Measurements from ENCODE around the gene MLF2.

MLF2 gene

DNA sequence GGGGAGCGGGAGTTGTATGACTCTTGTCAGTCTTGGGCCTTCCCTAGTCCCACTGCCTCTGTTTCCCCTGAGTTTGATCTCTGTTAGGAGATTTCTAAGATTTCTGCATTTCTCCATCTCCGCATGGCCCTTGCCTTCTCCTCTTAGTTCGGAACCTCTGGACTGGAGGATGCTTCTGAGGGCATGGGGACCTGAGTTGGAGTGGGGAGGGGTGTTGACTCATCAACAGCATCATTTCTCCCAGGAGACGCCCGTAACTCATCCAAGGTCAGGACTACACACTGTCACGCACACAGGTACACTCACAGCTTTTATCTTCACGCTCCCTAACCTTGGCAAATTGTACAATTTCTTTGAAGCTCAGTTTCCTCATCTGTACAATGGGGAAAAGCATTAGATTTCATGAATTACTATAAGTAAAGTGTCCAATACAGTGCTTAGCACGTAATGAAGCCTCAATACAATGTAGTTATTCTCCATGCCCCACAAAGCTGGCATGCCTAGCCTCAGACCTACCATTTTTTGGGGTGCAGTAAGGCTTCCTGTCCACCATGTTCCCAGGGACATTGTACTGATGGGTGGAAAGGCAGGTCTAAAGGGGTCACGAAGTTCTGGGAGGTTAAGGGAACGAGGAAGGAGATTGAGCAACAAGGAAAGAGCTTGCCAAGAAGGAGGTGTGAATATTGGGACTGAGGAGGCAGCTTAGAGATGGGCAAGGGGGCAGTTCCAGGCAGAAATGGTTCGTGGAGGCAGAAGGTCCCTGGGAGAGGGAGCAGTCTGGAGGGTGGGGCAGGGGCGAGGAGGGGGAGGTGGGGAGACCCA is 18.8 kb upstream of the MLF2 start:
- no peak for DNase-seq (ENCODE audit: low read depth)
- no peak overlapping the region for H3K4me3 ChIP-seq (ENCODE audit: low read depth, low read length)
- TF ChIP-seq MYC (IDR thresholded peaks at IDR 0.05; ENCODE audit: low read depth, low read length) (no peak), POLR2A (IDR thresholded peaks at IDR 0.05; ENCODE audit: extremely low read depth, insufficient read length) (no peak)
- TF ChIP-seq, protein P1, sequence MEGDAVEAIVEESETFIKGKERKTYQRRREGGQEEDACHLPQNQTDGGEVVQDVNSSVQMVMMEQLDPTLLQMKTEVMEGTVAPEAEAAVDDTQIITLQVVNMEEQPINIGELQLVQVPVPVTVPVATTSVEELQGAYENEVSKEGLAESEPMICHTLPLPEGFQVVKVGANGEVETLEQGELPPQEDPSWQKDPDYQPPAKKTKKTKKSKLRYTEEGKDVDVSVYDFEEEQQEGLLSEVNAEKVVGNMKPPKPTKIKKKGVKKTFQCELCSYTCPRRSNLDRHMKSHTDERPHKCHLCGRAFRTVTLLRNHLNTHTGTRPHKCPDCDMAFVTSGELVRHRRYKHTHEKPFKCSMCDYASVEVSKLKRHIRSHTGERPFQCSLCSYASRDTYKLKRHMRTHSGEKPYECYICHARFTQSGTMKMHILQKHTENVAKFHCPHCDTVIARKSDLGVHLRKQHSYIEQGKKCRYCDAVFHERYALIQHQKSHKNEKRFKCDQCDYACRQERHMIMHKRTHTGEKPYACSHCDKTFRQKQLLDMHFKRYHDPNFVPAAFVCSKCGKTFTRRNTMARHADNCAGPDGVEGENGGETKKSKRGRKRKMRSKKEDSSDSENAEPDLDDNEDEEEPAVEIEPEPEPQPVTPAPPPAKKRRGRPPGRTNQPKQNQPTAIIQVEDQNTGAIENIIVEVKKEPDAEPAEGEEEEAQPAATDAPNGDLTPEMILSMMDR (IDR thresholded peaks at IDR 0.05; ENCODE audit: low read depth, low read length): no peak

DNA sequence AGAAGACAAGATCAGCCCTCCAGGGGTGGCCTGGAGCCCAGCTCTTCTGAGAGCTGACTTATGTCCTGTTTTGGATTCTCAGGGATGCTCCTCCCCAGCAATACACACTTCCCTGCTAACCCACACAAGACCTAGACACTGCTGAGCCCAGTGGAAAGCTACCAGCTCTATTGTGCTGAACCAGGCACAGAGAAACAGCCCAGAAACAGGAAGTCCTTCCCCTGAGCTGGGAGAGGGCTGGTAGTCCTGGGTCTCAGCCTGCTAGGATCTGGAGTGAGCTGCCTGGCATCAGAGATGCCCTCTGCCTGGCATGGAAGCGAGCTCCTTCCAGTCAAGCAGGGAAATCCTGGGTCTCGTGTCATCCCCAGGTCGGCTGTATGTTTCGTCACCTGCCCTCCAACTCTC is 18.2 kb upstream of the MLF2 start:
- TF ChIP-seq, protein P2, sequence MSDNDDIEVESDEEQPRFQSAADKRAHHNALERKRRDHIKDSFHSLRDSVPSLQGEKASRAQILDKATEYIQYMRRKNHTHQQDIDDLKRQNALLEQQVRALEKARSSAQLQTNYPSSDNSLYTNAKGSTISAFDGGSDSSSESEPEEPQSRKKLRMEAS (IDR thresholded peaks at IDR 0.05; ENCODE audit: low read depth, low read length): no peak
- TF ChIP-seq, protein P1 (IDR thresholded peaks at IDR 0.05; ENCODE audit: low read depth, low read length): no peak
- TF ChIP-seq MYC (IDR thresholded peaks at IDR 0.05; ENCODE audit: low read depth, low read length) (no peak), POLR2A (IDR thresholded peaks at IDR 0.05; ENCODE audit: extremely low read depth, insufficient read length) (no peak)
- DNase-seq (ENCODE audit: low read depth): peak; percentile 53

DNA sequence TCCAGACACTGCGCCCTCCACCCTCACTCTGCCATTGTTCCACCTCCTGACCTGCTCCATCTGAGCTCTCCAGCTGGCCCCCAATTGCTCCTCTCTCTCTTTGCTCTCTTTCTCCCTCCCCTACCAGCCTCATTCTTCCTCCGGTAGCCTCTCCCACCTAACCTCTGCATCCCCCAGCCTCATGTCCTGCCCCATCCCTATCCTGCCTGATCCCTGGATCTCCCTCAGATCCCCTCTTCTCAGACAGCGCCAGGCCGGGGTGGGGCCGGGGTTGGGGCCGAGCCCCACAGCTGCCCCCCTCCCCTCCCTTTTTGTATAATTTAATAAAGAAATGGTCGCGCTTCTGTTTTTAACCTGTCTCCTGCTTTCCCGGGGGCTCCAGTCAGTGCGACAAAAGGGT is 17.7 kb upstream of the MLF2 start:
- DNase-seq (ENCODE audit: low read depth): no peak
- no peak for TF ChIP-seq MYC (IDR thresholded peaks at IDR 0.05; ENCODE audit: low read depth, low read length)
- no peak for TF ChIP-seq POLR2A (IDR thresholded peaks at IDR 0.05; ENCODE audit: extremely low read depth, insufficient read length)
- TF ChIP-seq, protein P1 (IDR thresholded peaks at IDR 0.05; ENCODE audit: low read depth, low read length): no peak
- TF ChIP-seq, protein P2 (IDR thresholded peaks at IDR 0.05; ENCODE audit: low read depth, low read length): no peak
- no peak overlapping the region for H3K4me3 ChIP-seq (ENCODE audit: low read depth, low read length)

More for the DNA sequence above, 18.2 kb upstream of the MLF2 start:
- H3K4me3 ChIP-seq (ENCODE audit: low read depth, low read length): no peak overlapping the region

DNA sequence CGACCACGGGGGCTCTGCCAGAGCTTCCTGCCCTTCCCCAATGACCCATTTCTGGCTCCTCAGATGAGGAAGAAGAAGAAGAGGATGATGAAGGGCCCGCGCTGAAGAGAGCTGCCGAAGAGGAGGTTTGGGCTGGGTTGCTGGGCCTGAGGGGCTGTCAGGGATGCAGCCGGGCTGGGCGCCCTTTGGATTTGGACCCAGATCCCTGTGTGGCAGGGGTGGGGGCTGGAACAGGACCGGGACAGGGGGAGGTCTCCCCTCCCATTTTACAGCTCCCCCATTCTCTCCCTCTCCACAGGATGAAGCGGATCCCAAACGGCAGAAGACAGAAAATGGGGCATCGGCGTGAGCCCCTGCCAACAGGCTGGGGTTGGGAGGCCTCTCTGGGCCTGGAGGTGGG is 17.2 kb upstream of the MLF2 start:
- TF ChIP-seq MYC (IDR thresholded peaks at IDR 0.05; ENCODE audit: low read depth, low read length) (no peak), POLR2A (IDR thresholded peaks at IDR 0.05; ENCODE audit: extremely low read depth, insufficient read length) (no peak)
- TF ChIP-seq, protein P2 (IDR thresholded peaks at IDR 0.05; ENCODE audit: low read depth, low read length): no peak
- TF ChIP-seq, protein P1 (IDR thresholded peaks at IDR 0.05; ENCODE audit: low read depth, low read length): no peak
- no peak overlapping the region for H3K4me3 ChIP-seq (ENCODE audit: low read depth, low read length)
- no peak for DNase-seq (ENCODE audit: low read depth)

DNA sequence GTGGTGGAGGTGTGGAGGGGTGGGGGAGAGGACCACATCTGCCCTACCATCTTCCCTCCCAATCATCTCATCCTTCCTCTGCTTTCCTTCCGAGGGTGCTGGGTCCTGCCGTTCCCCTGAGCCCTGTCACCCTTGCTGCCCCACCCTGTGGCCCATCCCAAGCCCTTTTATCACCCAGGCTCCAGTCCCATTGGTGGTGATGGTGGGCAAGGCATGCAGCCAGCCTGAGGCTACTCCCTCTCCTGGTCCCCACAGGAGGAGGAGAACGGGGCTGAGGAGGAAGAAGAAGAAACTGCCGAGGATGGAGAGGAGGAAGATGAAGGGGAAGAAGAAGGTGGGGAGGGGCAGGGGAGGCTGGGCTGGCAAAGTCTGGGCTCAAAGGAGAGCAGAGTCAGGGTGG is 16.7 kb upstream of the MLF2 start:
- TF ChIP-seq, protein P1 (IDR thresholded peaks at IDR 0.05; ENCODE audit: low read depth, low read length): no peak
- TF ChIP-seq POLR2A (IDR thresholded peaks at IDR 0.05; ENCODE audit: extremely low read depth, insufficient read length) (no peak), MYC (IDR thresholded peaks at IDR 0.05; ENCODE audit: low read depth, low read length) (no peak)
- TF ChIP-seq, protein P2 (IDR thresholded peaks at IDR 0.05; ENCODE audit: low read depth, low read length): no peak
- H3K4me3 ChIP-seq (ENCODE audit: low read depth, low read length): no peak overlapping the region
- no peak for DNase-seq (ENCODE audit: low read depth)
